PFSK-1 (cell line): Measurements from ENCODE around the gene SUDS3.

ENCODE experiments used
- POLR2AphosphoS5 ChIP-seq: IDR thresholded peaks from 2 replicates; pipeline ENCODE4 v1.6.1; 2012; ENCODE audit warnings: low read depth, mild to moderate bottlenecking, control low read depth, low read length, moderate library complexity
- TAF1 ChIP-seq: IDR thresholded peaks from 2 replicates; pipeline ENCODE4 v1.6.1; 2012; ENCODE audit warnings: low read length, control low read depth, borderline replicate concordance; ENCODE audit not compliant: insufficient read depth
- TF ChIP-seq, protein P1 (sequence below), 2 experiments: IDR thresholded peaks; 2 replicates each; pipeline versions ENCODE4 v1.6.1 to v1.8.0; 2011 to 2012; ENCODE audit warnings: low read depth in 2 of 2, low read length in 2 of 2, control low read depth in 1 of 2, inconsistent platforms in 1 of 2, mild to moderate bottlenecking in 1 of 2, moderate library complexity in 1 of 2; ENCODE audit not compliant: insufficient read depth in 1 of 2

DNA sequence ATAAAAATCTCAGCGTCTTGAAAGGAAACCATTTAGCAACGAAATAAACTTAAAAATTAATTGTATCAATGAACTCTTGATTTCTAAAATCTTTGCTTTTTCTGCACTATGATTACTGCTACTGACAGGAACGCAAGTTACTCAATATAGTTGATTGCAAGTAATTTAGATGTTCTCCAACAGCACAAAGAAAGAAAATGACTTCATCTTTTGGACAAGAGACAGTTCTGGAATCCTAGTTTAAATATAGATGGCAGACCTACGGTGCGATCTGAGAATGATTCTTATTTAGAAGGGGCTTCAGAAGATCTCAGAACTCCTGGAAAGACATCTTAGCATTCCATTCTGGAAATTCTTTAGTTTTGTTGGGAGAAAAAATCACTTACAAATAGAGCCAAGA, 1.4 kb upstream of the SUDS3 start:
- TF ChIP-seq, protein P1, sequence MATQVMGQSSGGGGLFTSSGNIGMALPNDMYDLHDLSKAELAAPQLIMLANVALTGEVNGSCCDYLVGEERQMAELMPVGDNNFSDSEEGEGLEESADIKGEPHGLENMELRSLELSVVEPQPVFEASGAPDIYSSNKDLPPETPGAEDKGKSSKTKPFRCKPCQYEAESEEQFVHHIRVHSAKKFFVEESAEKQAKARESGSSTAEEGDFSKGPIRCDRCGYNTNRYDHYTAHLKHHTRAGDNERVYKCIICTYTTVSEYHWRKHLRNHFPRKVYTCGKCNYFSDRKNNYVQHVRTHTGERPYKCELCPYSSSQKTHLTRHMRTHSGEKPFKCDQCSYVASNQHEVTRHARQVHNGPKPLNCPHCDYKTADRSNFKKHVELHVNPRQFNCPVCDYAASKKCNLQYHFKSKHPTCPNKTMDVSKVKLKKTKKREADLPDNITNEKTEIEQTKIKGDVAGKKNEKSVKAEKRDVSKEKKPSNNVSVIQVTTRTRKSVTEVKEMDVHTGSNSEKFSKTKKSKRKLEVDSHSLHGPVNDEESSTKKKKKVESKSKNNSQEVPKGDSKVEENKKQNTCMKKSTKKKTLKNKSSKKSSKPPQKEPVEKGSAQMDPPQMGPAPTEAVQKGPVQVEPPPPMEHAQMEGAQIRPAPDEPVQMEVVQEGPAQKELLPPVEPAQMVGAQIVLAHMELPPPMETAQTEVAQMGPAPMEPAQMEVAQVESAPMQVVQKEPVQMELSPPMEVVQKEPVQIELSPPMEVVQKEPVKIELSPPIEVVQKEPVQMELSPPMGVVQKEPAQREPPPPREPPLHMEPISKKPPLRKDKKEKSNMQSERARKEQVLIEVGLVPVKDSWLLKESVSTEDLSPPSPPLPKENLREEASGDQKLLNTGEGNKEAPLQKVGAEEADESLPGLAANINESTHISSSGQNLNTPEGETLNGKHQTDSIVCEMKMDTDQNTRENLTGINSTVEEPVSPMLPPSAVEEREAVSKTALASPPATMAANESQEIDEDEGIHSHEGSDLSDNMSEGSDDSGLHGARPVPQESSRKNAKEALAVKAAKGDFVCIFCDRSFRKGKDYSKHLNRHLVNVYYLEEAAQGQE (IDR thresholded peaks at IDR 0.05; ENCODE audit: insufficient read depth in 1 of 2, low read depth in 2 of 2, low read length in 2 of 2) = no peak
- no peak for TF ChIP-seq TAF1
- TF ChIP-seq POLR2AphosphoS5 = no peak
